Calu3 (cell line): ENCODE results near the gene RIMS4. TPM values are rescaled to one million over a fixed set of nuclear protein-coding genes. Genes with fewer than 3 reads are reported as not detected.

Source experiments
- BruUV-seq: library from RNA; stranded (reverse); fragments of 400-500 nt; replicated peaks from 2 replicates; lab custom pipeline; 2021; lab: Mats Ljungman, UMichigan
- CTCF ChIA-PET: fragments of 300-600 bp; sonication (Branson Sonifier 250); formaldehyde crosslinking; loops from one replicate; lab custom pipeline; 2022; ENCODE audit warnings: antibody characterized with exemption; lab: Charles Lee
- DNase-seq: peaks from one replicate; pipeline ENCODE4 v3.0.0; 2022
- H3K27ac Mint-ChIP-seq: one replicate; pipeline ENCODE4 v1.8.0; 2022; ENCODE audit warnings: mixed read lengths; ENCODE audit not compliant: unreplicated experiment
- H3K27me3 Mint-ChIP-seq: one replicate; pipeline ENCODE4 v1.8.0; 2022; ENCODE audit warnings: mixed read lengths; ENCODE audit not compliant: unreplicated experiment
- H3K36me3 Mint-ChIP-seq: one replicate; pipeline ENCODE4 v1.8.0; 2022; ENCODE audit warnings: mild to moderate bottlenecking, moderate library complexity, mixed read lengths; ENCODE audit not compliant: insufficient read depth, unreplicated experiment
- H3K4me1 Mint-ChIP-seq: one replicate; pipeline ENCODE4 v1.8.0; 2022; ENCODE audit warnings: mild to moderate bottlenecking, low read depth, mixed read lengths; ENCODE audit not compliant: unreplicated experiment
- H3K4me3 Mint-ChIP-seq: one replicate; pipeline ENCODE4 v1.8.0; 2022; ENCODE audit warnings: mild to moderate bottlenecking, low read depth, moderate library complexity, mixed read lengths; ENCODE audit not compliant: unreplicated experiment
- H3K9me3 Mint-ChIP-seq: one replicate; pipeline ENCODE4 v1.8.0; 2022; ENCODE audit warnings: low read depth, mixed read lengths; ENCODE audit not compliant: unreplicated experiment
- intact Hi-C: fragments of 100-400 bp; cut with micrococcal nuclease; formaldehyde crosslinking; loops from one replicate; pipeline ENCODE4 v1.10.0; 2022; ENCODE audit not compliant: unreplicated experiment
- total RNA-seq: library from RNA; stranded (reverse); gene quantifications from 2 replicates; pipeline ENCODE4 v1.2.3, GENCODE V29; 2022
- TF ChIP-seq, protein P1 (sequence below): fragments of 200-600 bp; IDR thresholded peaks from one replicate; pipeline ENCODE4 v1.8.0; 2022; ENCODE audit warnings: antibody characterized with exemption; ENCODE audit not compliant: unreplicated experiment

The RIMS4 gene
- total RNA-seq, 1 experiment from 2014 or later: 0.40 TPM

DNA sequence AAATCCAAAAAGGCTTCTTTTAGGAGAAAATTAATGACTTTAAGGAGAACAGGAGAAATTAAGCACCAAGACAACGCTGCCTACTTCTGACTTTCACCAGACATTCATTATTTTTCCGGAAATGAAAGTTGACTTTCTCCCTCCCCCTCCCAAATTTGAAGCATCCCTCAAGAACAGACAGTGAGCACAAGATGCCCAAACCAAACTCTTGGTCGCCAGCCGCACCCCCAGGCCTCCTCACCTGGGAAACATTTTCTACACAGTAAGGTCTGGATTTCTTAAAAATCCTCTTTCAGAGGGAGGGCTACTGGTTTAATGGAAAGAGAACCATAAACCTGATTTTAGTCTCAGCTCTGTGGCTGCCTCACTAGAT, 2.7 kb downstream of the RIMS4 start:
- H3K36me3 Mint-ChIP-seq: peaks cover 8% of the 10 kb centered on the region
- peaks cover 93% of the 10 kb centered on the region for H3K27me3 Mint-ChIP-seq
- DNase-seq: no peak
- BruUV-seq: no TSS peak
- no peaks in the 10 kb centered on the region for H3K9me3 Mint-ChIP-seq
- TF ChIP-seq, protein P1, sequence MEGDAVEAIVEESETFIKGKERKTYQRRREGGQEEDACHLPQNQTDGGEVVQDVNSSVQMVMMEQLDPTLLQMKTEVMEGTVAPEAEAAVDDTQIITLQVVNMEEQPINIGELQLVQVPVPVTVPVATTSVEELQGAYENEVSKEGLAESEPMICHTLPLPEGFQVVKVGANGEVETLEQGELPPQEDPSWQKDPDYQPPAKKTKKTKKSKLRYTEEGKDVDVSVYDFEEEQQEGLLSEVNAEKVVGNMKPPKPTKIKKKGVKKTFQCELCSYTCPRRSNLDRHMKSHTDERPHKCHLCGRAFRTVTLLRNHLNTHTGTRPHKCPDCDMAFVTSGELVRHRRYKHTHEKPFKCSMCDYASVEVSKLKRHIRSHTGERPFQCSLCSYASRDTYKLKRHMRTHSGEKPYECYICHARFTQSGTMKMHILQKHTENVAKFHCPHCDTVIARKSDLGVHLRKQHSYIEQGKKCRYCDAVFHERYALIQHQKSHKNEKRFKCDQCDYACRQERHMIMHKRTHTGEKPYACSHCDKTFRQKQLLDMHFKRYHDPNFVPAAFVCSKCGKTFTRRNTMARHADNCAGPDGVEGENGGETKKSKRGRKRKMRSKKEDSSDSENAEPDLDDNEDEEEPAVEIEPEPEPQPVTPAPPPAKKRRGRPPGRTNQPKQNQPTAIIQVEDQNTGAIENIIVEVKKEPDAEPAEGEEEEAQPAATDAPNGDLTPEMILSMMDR: no peak
- H3K27ac Mint-ChIP-seq: no peak overlapping the region
- intact Hi-C loops: no loop called here
- no peak overlapping the region for H3K4me3 Mint-ChIP-seq
- H3K4me1 Mint-ChIP-seq: peaks cover 5% of the 10 kb centered on the region
- CTCF ChIA-PET: no interaction called here

DNA sequence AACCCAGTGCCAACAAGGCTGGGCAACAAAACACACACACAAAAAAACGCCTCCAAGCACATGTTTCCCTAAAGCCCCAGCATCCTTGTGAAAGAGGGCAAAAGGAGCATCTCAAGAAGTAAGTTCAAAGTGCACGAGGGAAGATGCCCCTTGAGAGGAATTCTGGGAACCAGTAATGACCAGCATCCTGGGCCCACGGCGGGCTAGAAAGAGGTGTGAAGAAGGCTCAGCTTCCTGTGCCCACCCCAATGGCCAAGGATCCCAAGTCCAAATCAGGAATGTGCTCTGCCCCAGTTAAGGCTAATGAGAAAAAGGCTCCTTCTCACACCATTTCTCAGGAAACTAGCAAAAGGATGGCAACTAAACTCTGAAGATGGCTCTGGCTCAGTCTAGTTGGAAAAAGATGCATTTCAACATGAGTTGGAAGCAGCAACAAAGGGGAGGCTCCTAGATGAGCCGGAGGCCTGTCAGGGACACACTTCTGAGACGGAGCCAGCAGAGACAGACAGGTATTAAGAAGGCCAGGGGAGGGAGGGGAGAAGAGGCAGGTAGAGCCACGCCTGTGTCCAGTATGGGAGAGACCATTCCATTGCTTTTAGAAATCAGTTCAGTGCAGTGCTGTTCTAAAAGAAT, 3.2 kb downstream of the RIMS4 start:
- no peak for DNase-seq
- H3K27me3 Mint-ChIP-seq: peaks cover 93% of the 10 kb centered on the region
- TF ChIP-seq, protein P1: no peak
- intact Hi-C loops: no loop called here
- CTCF ChIA-PET: no interaction called here
- peaks cover 8% of the 10 kb centered on the region for H3K36me3 Mint-ChIP-seq
- no peak overlapping the region for H3K27ac Mint-ChIP-seq
- H3K4me1 Mint-ChIP-seq: peaks cover 5% of the 10 kb centered on the region
- no peaks in the 10 kb centered on the region for H3K9me3 Mint-ChIP-seq
- no peak overlapping the region for H3K4me3 Mint-ChIP-seq
- BruUV-seq: no TSS peak

DNA sequence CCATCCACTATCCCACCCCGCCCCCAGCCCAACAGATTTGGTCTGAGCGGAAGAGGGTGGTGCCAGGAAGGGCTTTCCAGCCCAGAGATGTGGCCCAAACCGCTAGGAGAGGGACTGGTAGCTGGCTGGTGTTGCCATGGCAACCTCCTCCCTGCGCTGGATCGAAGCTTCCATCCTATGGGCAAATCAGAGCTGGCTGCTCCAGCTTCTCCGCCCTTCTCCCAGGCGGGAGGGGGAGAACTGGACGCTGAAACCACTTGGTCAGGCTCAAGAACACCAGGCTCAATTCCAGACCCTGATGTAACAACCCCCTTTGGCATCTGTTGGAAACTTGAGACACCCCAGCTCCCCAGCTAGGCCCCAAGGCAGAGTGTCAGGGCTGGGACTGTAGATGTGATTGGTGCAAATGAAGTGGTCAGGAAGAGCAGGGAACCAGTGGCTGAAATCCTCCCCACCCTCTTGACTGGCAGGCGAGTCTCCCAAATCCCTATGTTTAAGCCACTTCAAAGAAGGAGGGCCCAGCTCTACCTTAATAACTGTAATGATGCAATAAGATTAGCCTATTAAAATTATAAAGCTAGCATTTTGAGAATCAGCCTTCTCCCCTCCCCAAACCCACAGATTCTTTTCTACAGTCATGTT, 4.2 kb downstream of the RIMS4 start:
- CTCF ChIA-PET: no interaction called here
- no TSS peak for BruUV-seq
- Mint-ChIP-seq H3K36me3 (peaks cover 4% of the 10 kb centered on the region), H3K4me3 (no peak overlapping the region), H3K4me1 (peaks cover 5% of the 10 kb centered on the region), H3K9me3 (no peaks in the 10 kb centered on the region), H3K27me3 (peaks cover 85% of the 10 kb centered on the region), H3K27ac (no peak overlapping the region)
- TF ChIP-seq, protein P1: no peak
- no peak for DNase-seq
- intact Hi-C loops: no loop called here

DNA sequence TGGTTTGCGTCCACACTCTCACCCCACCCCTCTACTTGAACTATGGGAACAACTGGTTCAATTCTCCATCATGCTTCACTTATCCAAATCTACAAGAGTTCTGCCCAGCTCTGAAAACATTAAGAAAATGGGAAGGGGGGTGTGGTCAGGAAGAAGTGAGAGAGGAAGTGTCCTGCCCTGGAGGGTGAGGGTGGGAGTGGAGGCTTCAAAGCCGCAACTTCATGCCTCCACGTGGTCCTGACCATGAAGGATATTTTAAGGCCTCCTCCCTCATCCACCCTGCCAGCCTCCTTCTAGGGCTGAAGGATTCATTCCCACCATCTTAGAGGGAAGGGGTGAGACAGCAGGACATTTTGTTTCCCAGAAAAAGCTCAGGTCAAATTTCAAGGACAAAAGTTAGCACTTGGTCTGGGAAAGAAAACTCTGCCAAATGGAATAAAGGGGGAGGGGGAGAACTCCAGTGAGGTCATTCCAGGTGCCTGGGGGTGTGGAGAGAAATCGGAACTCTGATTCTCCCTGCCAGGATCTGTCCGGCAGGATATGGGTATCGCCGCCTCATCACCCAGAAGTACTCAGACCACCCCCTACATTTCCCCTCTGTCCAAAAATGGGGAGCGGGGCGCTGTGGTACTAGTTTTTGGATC, 4.9 kb downstream of the RIMS4 start:
- H3K4me3 Mint-ChIP-seq: no peak overlapping the region

More for the DNA sequence above, 4.9 kb downstream of the RIMS4 start:
- TF ChIP-seq, protein P1: no peak
- Mint-ChIP-seq H3K36me3 (no peaks in the 10 kb centered on the region), H3K4me1 (peaks cover 5% of the 10 kb centered on the region), H3K27me3 (peaks cover 78% of the 10 kb centered on the region), H3K27ac (no peak overlapping the region), H3K9me3 (no peaks in the 10 kb centered on the region)
- CTCF ChIA-PET: no interaction called here
- no peak for DNase-seq
- no TSS peak for BruUV-seq
- intact Hi-C loops: no loop called here
